OCI-LY7 (cell line): ENCODE results near the gene EEF1A1. TPM values are rescaled to one million over a fixed set of nuclear protein-coding genes. Genes with fewer than 3 reads are reported as not detected.

Experiments
- BruUV-seq: library from RNA; stranded (reverse); fragments of 400-500 nt; replicated peaks from 2 replicates; lab custom pipeline; 2021; lab: Mats Ljungman, UMichigan
- CTCF ChIA-PET: fragments of 300-600 bp; sonication (Branson Sonifier 250); formaldehyde crosslinking; loops from one replicate; lab custom pipeline; 2022; ENCODE audit warnings: antibody characterized with exemption; ENCODE audit not compliant: unreplicated experiment; lab: Charles Lee
- POLR2A ChIA-PET: fragments of 300-600 bp; sonication (Branson Sonifier 250); formaldehyde crosslinking; loops from one replicate; lab custom pipeline; 2022; ENCODE audit warnings: antibody characterized with exemption; lab: Charles Lee
- DNase-seq: peaks from one replicate; pipeline ENCODE4 v3.0.0-alpha.2; 2015; ENCODE audit warnings: low spot score
- H2AFZ ChIP-seq: fragments of 200-600 bp; sonication (generic), shearing (Covaris generic); 2 replicates; pipeline ENCODE4 v1.6.1; 2014; ENCODE audit warnings: mild to moderate bottlenecking, antibody characterized with exemption, low read length, moderate library complexity
- H3K27ac ChIP-seq: fragments of 200-600 bp; sonication (generic); 2 replicates; pipeline ENCODE4 v1.5.1; 2014; ENCODE audit warnings: mixed run types, low read depth, mild to moderate bottlenecking, moderate library complexity, low read length, inconsistent platforms; ENCODE audit not compliant: poor library complexity, severe bottlenecking
- H3K36me3 ChIP-seq: fragments of 200-600 bp; sonication (generic); 2 replicates; pipeline ENCODE4 v1.6.1; 2014; ENCODE audit warnings: mild to moderate bottlenecking, antibody characterized with exemption, low read length, moderate library complexity, mixed read lengths; ENCODE audit not compliant: insufficient read depth
- H3K4me1 ChIP-seq: fragments of 200-600 bp; sonication (generic); 2 replicates; pipeline ENCODE4 v1.5.1; 2014; ENCODE audit warnings: mild to moderate bottlenecking, low read length; ENCODE audit not compliant: insufficient read depth, poor library complexity, severe bottlenecking
- H3K4me2 ChIP-seq: fragments of 200-600 bp; sonication (generic); 2 replicates; pipeline ENCODE4 v1.6.1; 2014; ENCODE audit warnings: mild to moderate bottlenecking, low read length
- H3K4me3 ChIP-seq: fragments of 200-600 bp; sonication (generic); 2 replicates; pipeline ENCODE4 v1.5.1; 2014; ENCODE audit warnings: mild to moderate bottlenecking, low read depth, low read length; ENCODE audit not compliant: poor library complexity, severe bottlenecking
- H3K79me2 ChIP-seq: fragments of 200-600 bp; sonication (generic); 2 replicates; pipeline ENCODE4 v1.6.1; 2016; ENCODE audit warnings: low read depth, mild to moderate bottlenecking, low read length, moderate library complexity, mixed read lengths; ENCODE audit not compliant: insufficient read depth
- H3K9me2 ChIP-seq: fragments of 200-600 bp; sonication (generic); 2 replicates; pipeline ENCODE4 v1.6.1; 2016; ENCODE audit warnings: mild to moderate bottlenecking, low read length, mixed read lengths; ENCODE audit not compliant: insufficient read depth
- H3K9me3 ChIP-seq: fragments of 200-600 bp; sonication (generic); 2 replicates; pipeline ENCODE4 v1.6.1; 2014; ENCODE audit warnings: mild to moderate bottlenecking, mixed run types, low read length, mixed read lengths
- H4K20me1 ChIP-seq: fragments of 200-600 bp; sonication (generic); 2 replicates; pipeline ENCODE4 v1.6.1; 2014; ENCODE audit warnings: mild to moderate bottlenecking, antibody characterized with exemption, low read length, moderate library complexity, mixed read lengths; ENCODE audit not compliant: insufficient read depth
- CTCF ChIP-seq: fragments of 200-600 bp; sonication (generic); conservative IDR thresholded peaks from 2 replicates; pipeline ENCODE4 v1.5.1; 2014; ENCODE audit warnings: mild to moderate bottlenecking, antibody characterized with exemption, low read length, moderate library complexity, mixed read lengths
- EZH2phosphoT487 ChIP-seq: fragments of 200-600 bp; sonication (generic); IDR thresholded peaks from 2 replicates; pipeline ENCODE4 v1.6.1; 2018; ENCODE audit warnings: low read depth, borderline replicate concordance, mild to moderate bottlenecking, mixed run types, antibody characterized with exemption, low read length, moderate library complexity, mixed read lengths
- intact Hi-C: fragments of 100-400 bp; cut with micrococcal nuclease; formaldehyde crosslinking; loops from one replicate; pipeline ENCODE4 v1.10.0; 2022; ENCODE audit not compliant: unreplicated experiment
- total RNA-seq, 2 experiments: library from RNA; depleted of rRNA in 1 of 2; stranded (reverse); fragments of >200 nt in 1 of 2; shearing (Covaris generic) in 1 of 2; gene quantifications; 2 replicates each; pipeline ENCODE4 v1.2.3, GENCODE V29; 2014 to 2022

The EEF1A1 gene
- total RNA-seq, 2 experiments from 2014 or later: 8,152 to 8,197 TPM

- TF ChIP-seq CTCF: no peak
- no peak for TF ChIP-seq EZH2phosphoT487
- no peaks in the 10 kb centered on the region for H3K4me1 ChIP-seq
- ChIA-PET CTCF (no interaction called here), POLR2A (interaction anchor here (1.1 to 1.2 kb wide), 3 partner anchors 13 to 66 kb away, joined by 3 read pairs; partner anchors contain the start of gene EEF1A1)
- H3K27ac ChIP-seq: no peak overlapping the region
- H2AFZ ChIP-seq: no peak overlapping the region
- no peaks in the 10 kb centered on the region for H3K36me3 ChIP-seq
- intact Hi-C loops: no loop called here
- no peak overlapping the region for H3K4me2 ChIP-seq
- no TSS peak for BruUV-seq
- H3K4me3 ChIP-seq: no peak overlapping the region
- H3K79me2 ChIP-seq: no peaks in the 10 kb centered on the region
- H4K20me1 ChIP-seq: no peaks in the 10 kb centered on the region
- no peaks in the 10 kb centered on the region for H3K9me2 ChIP-seq
- no peaks in the 10 kb centered on the region for H3K9me3 ChIP-seq
- DNase-seq: no peak
Measured at GRCh38 chr6:73537677-73538076, 16.8 kb upstream of the EEF1A1 start.

GRCh38 chr6:73534628-73535027 lies 13.8 kb upstream of the EEF1A1 start:
- H4K20me1 ChIP-seq: no peaks in the 10 kb centered on the region
- BruUV-seq: no TSS peak

More at GRCh38 chr6:73534628-73535027, 13.8 kb upstream of the EEF1A1 start:
- no peak for DNase-seq
- H2AFZ ChIP-seq: no peak overlapping the region
- no peak overlapping the region for H3K4me3 ChIP-seq
- H3K36me3 ChIP-seq: no peaks in the 10 kb centered on the region
- CTCF ChIA-PET: no interaction called here
- H3K4me1 ChIP-seq: no peaks in the 10 kb centered on the region
- TF ChIP-seq EZH2phosphoT487 (no peak), CTCF (no peak)
- H3K27ac ChIP-seq: no peak overlapping the region
- H3K9me2 ChIP-seq: no peaks in the 10 kb centered on the region
- no peak overlapping the region for H3K4me2 ChIP-seq
- no peaks in the 10 kb centered on the region for H3K79me2 ChIP-seq
- intact Hi-C loops: no loop called here
- POLR2A ChIA-PET: interaction anchor here (0.7 to 0.8 kb wide), 3 partner anchors 37 to 1192 kb away, joined by 3 to 4 read pairs (median 3); no protein-coding TSS in a partner anchor
- H3K9me3 ChIP-seq: no peaks in the 10 kb centered on the region
